GM23338 (cell line): ENCODE measurements around the gene CALCR. TPM values are rescaled to one million over a fixed set of nuclear protein-coding genes. Genes with fewer than 3 reads are reported as not detected.
"Not testable (repeated sequence)": the region's sequence is repeated elsewhere in the genome, so short reads cannot be mapped to it uniquely, and the experiment has no call there.

ENCODE experiments used
- ATAC-seq: fragments of 200-7000 bp; cut with Tn5 transposase; 3 replicates; pipeline ENCODE4 v1.9.1; 2020
- DNase-seq: peaks from one replicate; pipeline ENCODE4 v3.0.0-alpha.2; 2015; ENCODE audit warnings: low spot score
- H2AFZ ChIP-seq: fragments of 200-600 bp; sonication (generic); 2 replicates; pipeline ENCODE4 v1.8.0; 2016; ENCODE audit warnings: antibody characterized with exemption, mild to moderate bottlenecking, moderate library complexity
- H3F3A ChIP-seq: fragments of 200-600 bp; sonication (generic); replicated peaks from 2 replicates; pipeline ENCODE4 v1.8.0; 2017; ENCODE audit warnings: antibody characterized with exemption, mixed run types, low read depth
- H3K27ac ChIP-seq: fragments of 200-600 bp; sonication (generic); 2 replicates; pipeline ENCODE4 v1.6.1; 2016; ENCODE audit warnings: low read depth
- H3K27me3 ChIP-seq: fragments of 200-600 bp; sonication (generic); 2 replicates; pipeline ENCODE4 v1.8.0; 2016; ENCODE audit warnings: mild to moderate bottlenecking, mixed run types, moderate library complexity; ENCODE audit not compliant: insufficient read depth
- H3K36me3 ChIP-seq: fragments of 200-600 bp; sonication (generic); 2 replicates; pipeline ENCODE4 v1.8.0; 2016; ENCODE audit warnings: mild to moderate bottlenecking; ENCODE audit not compliant: insufficient read depth
- H3K4me1 ChIP-seq: fragments of 200-600 bp; sonication (generic); 2 replicates; pipeline ENCODE4 v1.8.0; 2016; ENCODE audit warnings: mild to moderate bottlenecking, moderate library complexity; ENCODE audit not compliant: insufficient read depth
- H3K4me2 ChIP-seq: fragments of 200-600 bp; sonication (generic); 2 replicates; pipeline ENCODE4 v1.7.1; 2017; ENCODE audit warnings: mixed run types
- H3K4me3 ChIP-seq: fragments of 200-600 bp; sonication (generic); 2 replicates; pipeline ENCODE4 v1.6.1; 2016; ENCODE audit warnings: mixed run types
- H3K79me2 ChIP-seq: fragments of 200-600 bp; sonication (generic); replicated peaks from 2 replicates; pipeline ENCODE4 v1.8.0; 2017; ENCODE audit warnings: mild to moderate bottlenecking; ENCODE audit not compliant: insufficient read depth
- H3K9me2 ChIP-seq: fragments of 200-600 bp; sonication (generic); 2 replicates; pipeline ENCODE4 v1.8.0; 2017; ENCODE audit not compliant: insufficient read depth
- H4K20me1 ChIP-seq: fragments of 200-600 bp; sonication (generic); replicated peaks from 2 replicates; pipeline ENCODE4 v1.8.0; 2017; ENCODE audit warnings: mild to moderate bottlenecking; ENCODE audit not compliant: insufficient read depth
- H3K27ac Mint-ChIP-seq: 2 replicates; pipeline ENCODE4 v1.8.0; 2020; ENCODE audit warnings: inconsistent platforms, mild to moderate bottlenecking, moderate library complexity, mixed read lengths
- H3K27me3 Mint-ChIP-seq: 3 replicates; pipeline ENCODE4 v1.8.0; 2022; ENCODE audit warnings: low read depth, mild to moderate bottlenecking, moderate library complexity, mixed read lengths, inconsistent platforms; ENCODE audit not compliant: insufficient read depth, poor library complexity
- H3K36me3 Mint-ChIP-seq: 3 replicates; pipeline ENCODE4 v1.8.0; 2021; ENCODE audit warnings: low read depth, mild to moderate bottlenecking, inconsistent platforms, moderate library complexity, mixed read lengths
- H3K4me1 Mint-ChIP-seq: 3 replicates; pipeline ENCODE4 v1.8.0; 2020; ENCODE audit warnings: mild to moderate bottlenecking, inconsistent platforms, mixed read lengths
- H3K4me3 Mint-ChIP-seq: 3 replicates; pipeline ENCODE4 v1.8.0; 2021; ENCODE audit warnings: moderate library complexity, mild to moderate bottlenecking, inconsistent platforms, mixed read lengths
- H3K9me3 Mint-ChIP-seq: 3 replicates; pipeline ENCODE4 v1.8.0; 2020; ENCODE audit warnings: moderate library complexity, mild to moderate bottlenecking, inconsistent platforms, mixed read lengths
- CREB1 ChIP-seq: fragments of 250-450 bp; sonication (Bioruptor Pico); IDR thresholded peaks from 2 replicates; pipeline ENCODE4 v1.5.0; 2020; ENCODE audit warnings: low read depth, mild to moderate bottlenecking, moderate library complexity
- CTCF ChIP-seq, 2 experiments: fragments of 200-600 bp in 1 of 2; sonication (generic) in 1 of 2; conservative IDR thresholded peaks; 2 replicates each; pipeline versions ENCODE4 v1.5.1 to v1.6.1; 2016 to 2017; ENCODE audit warnings: antibody characterized with exemption in 2 of 2, low read depth in 2 of 2, mild to moderate bottlenecking in 2 of 2, moderate library complexity in 1 of 2
- ETS1 ChIP-seq: IDR thresholded peaks from 2 replicates; pipeline ENCODE4 v1.6.1; 2016; ENCODE audit warnings: antibody characterized with exemption
- EZH2 ChIP-seq: fragments of 200-600 bp; sonication (generic); IDR thresholded peaks from one replicate; pipeline ENCODE4 v1.8.0; 2017; ENCODE audit warnings: antibody characterized with exemption, mild to moderate bottlenecking, low read depth; ENCODE audit not compliant: unreplicated experiment
- EZH2phosphoT487 ChIP-seq: fragments of 200-600 bp; sonication (generic); IDR thresholded peaks from one replicate; pipeline ENCODE4 v1.8.1; 2018; ENCODE audit warnings: antibody characterized with exemption; ENCODE audit not compliant: unreplicated experiment
- JUNB ChIP-seq: IDR thresholded peaks from one replicate; pipeline ENCODE4 v1.6.1; 2016; ENCODE audit warnings: antibody characterized with exemption; ENCODE audit not compliant: unreplicated experiment
- NANOG ChIP-seq: IDR thresholded peaks from 2 replicates; pipeline ENCODE4 v1.6.1; 2016; ENCODE audit warnings: antibody characterized with exemption, borderline replicate concordance
- POLR2AphosphoS5 ChIP-seq: IDR thresholded peaks from 2 replicates; pipeline ENCODE4 v1.6.1; 2016; ENCODE audit warnings: antibody characterized with exemption, low read depth
- REST ChIP-seq: IDR thresholded peaks from one replicate; pipeline ENCODE4 v1.6.1; 2018; ENCODE audit warnings: antibody characterized with exemption; ENCODE audit not compliant: unreplicated experiment
- STAT1 ChIP-seq: IDR thresholded peaks from one replicate; pipeline ENCODE4 v1.6.1; 2016; ENCODE audit warnings: antibody characterized with exemption; ENCODE audit not compliant: unreplicated experiment
- ZNF114 ChIP-seq: fragments of 250-450 bp; sonication (Bioruptor Pico); IDR thresholded peaks from 2 replicates; pipeline ENCODE4 v1.5.0; 2020; ENCODE audit warnings: mild to moderate bottlenecking, moderate library complexity
- ZNF331 ChIP-seq: fragments of 250-450 bp; sonication (Bioruptor Pico); IDR thresholded peaks from 2 replicates; pipeline ENCODE4 v1.5.0; 2020; ENCODE audit warnings: low read depth, mild to moderate bottlenecking, moderate library complexity
- polyA plus RNA-seq: library from polyadenylated mRNA; unstranded; fragments of >200 nt; fragmentation: Nextera tagmentation; extraction: Ambion mirVana; gene quantifications from 2 replicates; pipeline ENCODE4 v1.2.1, GENCODE V29; 2016
- total RNA-seq: library from RNA; depleted of rRNA; stranded (reverse); fragments of >200 nt; shearing (Covaris generic); gene quantifications from 2 replicates; pipeline ENCODE4 v1.2.3, GENCODE V29; 2014

Gene CALCR
- total and polyA plus RNA-seq, 2 experiments from 2014 or later, result 0.32 to 1.6 TPM

GRCh38 chr7:93586479-93586865 is 11.9 kb upstream of the CALCR start:
- H3K27me3 ChIP-seq, H3F3A ChIP-seq, H3K4me1 Mint-ChIP-seq, H2AFZ ChIP-seq, DNase-seq, H3K4me2 ChIP-seq, H3K27ac Mint-ChIP-seq, H3K9me2 ChIP-seq, H4K20me1 ChIP-seq, H3K4me3 Mint-ChIP-seq, H3K4me3 ChIP-seq, H3K36me3 ChIP-seq, H3K79me2 ChIP-seq, H3K27me3 Mint-ChIP-seq, H3K4me1 ChIP-seq, ATAC-seq, H3K27ac ChIP-seq: not testable (repeated sequence)
- H3K9me3 Mint-ChIP-seq, result peaks cover 35% of the 10 kb centered on the region
- peaks cover 15% of the 10 kb centered on the region; the same call in 2 of the 3 replicates for H3K36me3 Mint-ChIP-seq

- H3K4me1 Mint-ChIP-seq, H3K36me3 ChIP-seq, H3K4me3 ChIP-seq, H3F3A ChIP-seq, H3K27me3 Mint-ChIP-seq, H4K20me1 ChIP-seq, H3K27ac Mint-ChIP-seq, H3K27me3 ChIP-seq, H3K9me2 ChIP-seq, H2AFZ ChIP-seq, H3K4me2 ChIP-seq, H3K79me2 ChIP-seq, ATAC-seq, H3K4me3 Mint-ChIP-seq, DNase-seq, H3K27ac ChIP-seq, H3K4me1 ChIP-seq: not testable (repeated sequence)
- Mint-ChIP-seq H3K9me3 (peaks cover 32% of the 10 kb centered on the region), H3K36me3 (peaks cover 13% of the 10 kb centered on the region; the same call in 2 of the 3 replicates)
Measured at GRCh38 chr7:93585694-93586478, 11.4 kb upstream of the CALCR start.

- no peak for ATAC-seq
- no peak overlapping the region for H3K4me2 ChIP-seq
- H3F3A ChIP-seq, result no peaks in the 10 kb centered on the region
- Mint-ChIP-seq H3K27me3 (peaks cover 23% of the 10 kb centered on the region), H3K27ac (no peak overlapping the region), H3K9me3 (peaks cover 3% of the 10 kb centered on the region; the same call in 1 of the 3 replicates), H3K36me3 (no peaks in the 10 kb centered on the region; the same call in 2 of the 3 replicates), H3K4me1 (peaks cover 12% of the 10 kb centered on the region), H3K4me3 (no peak overlapping the region)
- no peak for DNase-seq
- H3K4me1 ChIP-seq, result 0 out of 2 replicates have a peak, but pooled peaks cover 5% of the 10 kb centered on the region
- H3K27ac ChIP-seq, result no peak overlapping the region
- no peaks in the 10 kb centered on the region for H3K79me2 ChIP-seq
- no peaks in the 10 kb centered on the region for H3K36me3 ChIP-seq
- H4K20me1 ChIP-seq, result no peaks in the 10 kb centered on the region; the same call in 1 of the 2 replicates
- H2AFZ ChIP-seq, result no peak overlapping the region
- H3K9me2 ChIP-seq, result no peaks in the 10 kb centered on the region
- no peak overlapping the region for H3K4me3 ChIP-seq
- peaks cover 38% of the 10 kb centered on the region for H3K27me3 ChIP-seq
- TF ChIP-seq ETS1 (no peak), NANOG (no peak), ZNF331 (CRISPR knock-in tag) (no peak), REST (no peak), CREB1 (no peak), STAT1 (no peak), POLR2AphosphoS5 (no peak), JUNB (no peak), CTCF (conservative IDR thresholded peaks at IDR 0.05; ENCODE audit: low read depth in 2 of 2) (no peak), EZH2 (no peak), ZNF114 (CRISPR knock-in tag) (no peak), EZH2phosphoT487 (no peak)
Measured at GRCh38 chr7:93579431-93579830, 4.9 kb upstream of the CALCR start.
